ENCODE data around the gene ADARB2.

GRCh38 chr10:1163831-1164230 lies 573.5 kb downstream of the ADARB2 start:
- TF ChIP-seq POLR2A (IDR thresholded peaks at IDR 0.05) (no peak), CTCF (IDR thresholded peaks at IDR 0.05) (no peak)
